GM19324 (cell line): ENCODE data around the gene AMDHD2.

Experiments used
- ATAC-seq: cut with Tn5 transposase; IDR thresholded peaks from one replicate; pipeline ENCODE4 v1.9.1; 2021; ENCODE audit warnings: mild to moderate bottlenecking, moderate library complexity; ENCODE audit not compliant: unreplicated experiment, low FRiP score

Gene AMDHD2

GRCh38 chr16:2482708-2483534 lies 37.2 kb upstream of the AMDHD2 start:
- ATAC-seq, result no peak

- ATAC-seq, result no peak
Observed at GRCh38 chr16:2483939-2484897, 36.0 kb upstream of the AMDHD2 start.

GRCh38 chr16:2484898-2485508 lies 35.2 kb upstream of the AMDHD2 start:
- ATAC-seq, result no peak

GRCh38 chr16:2485811-2486507 lies 34.2 kb upstream of the AMDHD2 start:
- no peak for ATAC-seq

- no peak for ATAC-seq
Observed at GRCh38 chr16:2486645-2487516, 33.3 kb upstream of the AMDHD2 start.

- ATAC-seq, result no peak
Observed at GRCh38 chr16:2487517-2487842, 32.7 kb upstream of the AMDHD2 start.

- ATAC-seq, result no peak
Observed at GRCh38 chr16:2487903-2488531, 32.2 kb upstream of the AMDHD2 start.

- ATAC-seq, result no peak
Observed at GRCh38 chr16:2489581-2489980, 30.6 kb upstream of the AMDHD2 start.

- ATAC-seq, result no peak
Observed at GRCh38 chr16:2490190-2491105, 29.7 kb upstream of the AMDHD2 start.

- no peak for ATAC-seq
Observed at GRCh38 chr16:2492292-2492691, 27.9 kb upstream of the AMDHD2 start.

- no peak for ATAC-seq
Observed at GRCh38 chr16:2493605-2494004, 26.6 kb upstream of the AMDHD2 start.

GRCh38 chr16:2494616-2495015 lies 25.6 kb upstream of the AMDHD2 start:
- no peak for ATAC-seq

- ATAC-seq, result no peak
Observed at GRCh38 chr16:2495041-2495440, 25.1 kb upstream of the AMDHD2 start.

- no peak for ATAC-seq
Observed at GRCh38 chr16:2496223-2497115, 23.7 kb upstream of the AMDHD2 start.

- no peak for ATAC-seq
Observed at GRCh38 chr16:2497116-2497630, 23.0 kb upstream of the AMDHD2 start.

- no peak for ATAC-seq
Observed at GRCh38 chr16:2497695-2498484, 22.3 kb upstream of the AMDHD2 start.
